ENCODE data around the gene POGZ. TPM values are rescaled to one million over a fixed set of nuclear protein-coding genes. Genes with fewer than 3 reads are reported as not detected.

Gene POGZ, protein sequence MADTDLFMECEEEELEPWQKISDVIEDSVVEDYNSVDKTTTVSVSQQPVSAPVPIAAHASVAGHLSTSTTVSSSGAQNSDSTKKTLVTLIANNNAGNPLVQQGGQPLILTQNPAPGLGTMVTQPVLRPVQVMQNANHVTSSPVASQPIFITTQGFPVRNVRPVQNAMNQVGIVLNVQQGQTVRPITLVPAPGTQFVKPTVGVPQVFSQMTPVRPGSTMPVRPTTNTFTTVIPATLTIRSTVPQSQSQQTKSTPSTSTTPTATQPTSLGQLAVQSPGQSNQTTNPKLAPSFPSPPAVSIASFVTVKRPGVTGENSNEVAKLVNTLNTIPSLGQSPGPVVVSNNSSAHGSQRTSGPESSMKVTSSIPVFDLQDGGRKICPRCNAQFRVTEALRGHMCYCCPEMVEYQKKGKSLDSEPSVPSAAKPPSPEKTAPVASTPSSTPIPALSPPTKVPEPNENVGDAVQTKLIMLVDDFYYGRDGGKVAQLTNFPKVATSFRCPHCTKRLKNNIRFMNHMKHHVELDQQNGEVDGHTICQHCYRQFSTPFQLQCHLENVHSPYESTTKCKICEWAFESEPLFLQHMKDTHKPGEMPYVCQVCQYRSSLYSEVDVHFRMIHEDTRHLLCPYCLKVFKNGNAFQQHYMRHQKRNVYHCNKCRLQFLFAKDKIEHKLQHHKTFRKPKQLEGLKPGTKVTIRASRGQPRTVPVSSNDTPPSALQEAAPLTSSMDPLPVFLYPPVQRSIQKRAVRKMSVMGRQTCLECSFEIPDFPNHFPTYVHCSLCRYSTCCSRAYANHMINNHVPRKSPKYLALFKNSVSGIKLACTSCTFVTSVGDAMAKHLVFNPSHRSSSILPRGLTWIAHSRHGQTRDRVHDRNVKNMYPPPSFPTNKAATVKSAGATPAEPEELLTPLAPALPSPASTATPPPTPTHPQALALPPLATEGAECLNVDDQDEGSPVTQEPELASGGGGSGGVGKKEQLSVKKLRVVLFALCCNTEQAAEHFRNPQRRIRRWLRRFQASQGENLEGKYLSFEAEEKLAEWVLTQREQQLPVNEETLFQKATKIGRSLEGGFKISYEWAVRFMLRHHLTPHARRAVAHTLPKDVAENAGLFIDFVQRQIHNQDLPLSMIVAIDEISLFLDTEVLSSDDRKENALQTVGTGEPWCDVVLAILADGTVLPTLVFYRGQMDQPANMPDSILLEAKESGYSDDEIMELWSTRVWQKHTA (N-terminal part only)
- 13.1 and 22.0 TPM in 2 replicates for total RNA-seq

DNA sequence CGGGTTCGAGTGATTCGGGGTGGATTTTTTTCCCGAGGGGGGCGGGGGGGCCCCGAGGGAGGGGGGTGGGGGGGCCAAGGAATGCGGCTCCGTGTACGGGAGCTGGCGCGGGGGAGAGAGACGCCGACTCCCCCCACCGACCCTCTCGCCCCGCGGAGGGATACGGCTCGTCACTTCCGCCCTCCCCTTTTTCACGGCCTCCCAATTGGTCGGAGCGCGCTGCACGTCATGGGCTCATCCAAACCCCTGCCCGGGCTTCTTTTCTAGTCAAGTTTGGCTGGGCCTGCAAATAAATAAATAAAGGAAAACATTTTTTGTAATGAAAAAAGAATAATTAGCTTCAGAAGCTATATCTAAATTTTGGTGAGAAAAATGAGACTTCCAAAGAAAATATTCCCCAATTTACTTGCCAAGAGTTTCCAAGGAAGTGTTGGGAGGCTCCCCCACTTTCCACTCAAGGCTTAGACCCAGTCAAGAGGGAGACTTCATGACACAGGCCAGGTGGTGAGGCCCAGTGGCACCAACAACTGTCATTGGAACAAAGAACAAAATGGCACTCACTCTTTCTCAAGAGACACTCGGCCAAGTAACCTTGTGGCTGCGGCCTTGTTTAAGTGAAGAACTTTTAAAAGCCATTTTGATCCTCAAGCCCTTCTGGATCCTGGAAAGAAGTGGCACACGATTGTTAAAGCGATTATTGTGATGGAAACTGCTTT is at the start of gene POGZ:
POGZ (minus strand) TSS at position 164 of the 716 bp plus-strand sequence. CDS start 17,290 bp downstream, outside the sequence.

DNA sequence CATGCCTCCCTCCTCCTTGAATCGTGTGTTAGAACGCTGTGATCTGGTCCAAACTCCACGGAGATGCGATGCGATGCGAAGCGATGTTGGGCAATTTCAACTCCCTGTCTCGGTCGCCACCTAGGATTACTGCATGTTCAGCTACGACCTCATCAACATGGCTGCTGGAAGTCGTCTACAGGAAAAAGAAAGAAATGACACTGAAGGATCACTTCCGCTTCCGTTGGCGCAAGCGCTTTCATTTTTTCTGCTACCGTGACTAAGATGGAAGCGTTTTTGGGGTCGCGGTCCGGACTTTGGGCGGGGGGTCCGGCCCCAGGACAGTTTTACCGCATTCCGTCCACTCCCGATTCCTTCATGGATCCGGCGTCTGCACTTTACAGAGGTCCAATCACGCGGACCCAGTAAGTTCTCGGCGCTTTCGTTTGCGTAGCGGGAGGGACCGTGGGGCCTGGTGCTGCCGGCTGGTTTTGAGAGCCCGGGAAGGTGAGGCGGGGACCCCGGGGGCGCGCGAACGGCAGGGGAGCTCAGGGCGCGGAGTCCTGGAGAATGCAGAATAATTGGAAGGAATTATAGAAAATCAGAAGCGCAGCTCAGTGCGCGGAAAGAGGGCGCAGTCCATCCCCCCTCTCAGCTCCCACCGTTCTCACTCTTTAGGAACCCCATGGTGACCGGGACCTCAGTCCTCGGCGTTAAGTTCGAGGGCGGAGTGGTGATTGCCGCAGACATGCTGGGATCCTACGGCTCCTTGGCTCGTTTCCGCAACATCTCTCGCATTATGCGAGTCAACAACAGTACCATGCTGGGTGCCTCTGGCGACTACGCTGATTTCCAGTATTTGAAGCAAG is 59.7 kb downstream of the POGZ start, which contains the start of gene PSMB4:
PSMB4 (plus strand) TSS at position 250 of the 848 bp plus-strand sequence; CDS start at position 265, 15 bp downstream.

DNA sequence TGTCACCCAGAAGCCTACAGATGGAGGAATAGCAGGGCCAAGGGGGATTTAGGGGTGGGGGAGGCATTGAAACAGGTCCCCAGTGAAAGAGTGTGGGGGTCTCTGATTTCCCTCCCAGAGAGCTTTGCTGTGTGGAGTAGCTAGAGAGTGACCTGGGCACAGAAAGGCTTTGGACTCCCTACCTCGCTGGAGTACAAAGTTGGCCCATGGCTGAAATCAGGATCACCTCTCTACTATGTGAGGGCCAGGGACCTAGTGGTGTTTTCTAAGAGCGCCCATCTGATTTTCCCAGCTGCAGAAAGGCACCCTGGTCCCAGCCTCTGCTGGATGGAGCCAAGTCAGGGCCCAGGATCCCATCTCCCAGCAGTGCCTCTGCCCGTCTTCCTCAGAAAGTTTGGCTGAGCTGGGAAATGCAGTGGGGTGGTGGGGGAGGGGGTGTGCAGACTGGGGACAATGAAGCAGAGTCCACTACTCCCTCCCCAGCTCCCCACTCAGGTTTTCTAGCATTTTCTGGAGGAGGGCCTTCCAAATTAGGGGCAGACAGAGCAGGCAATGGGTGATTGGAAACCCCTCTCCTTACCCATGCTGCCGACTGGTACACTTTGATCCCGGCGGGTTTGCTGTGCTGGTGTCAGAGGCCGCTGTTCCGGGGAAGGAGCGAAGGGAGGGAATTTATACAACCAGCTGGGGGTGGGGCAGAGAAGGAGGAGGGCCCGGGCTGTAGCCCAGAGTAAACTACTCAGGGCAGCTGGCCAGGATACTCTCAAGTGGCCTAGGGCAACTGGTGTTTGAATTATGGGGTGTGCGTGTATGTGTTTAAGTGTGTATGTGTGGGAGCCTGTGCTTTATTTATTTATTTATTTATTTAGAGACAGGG is 87.0 kb downstream of the POGZ start, which contains the start of gene SELENBP1:
SELENBP1 (minus strand) TSS at position 648 of the 877 bp plus-strand sequence; CDS start at position 584, 64 bp downstream.

Other genes with a start within 250 kb of the POGZ start
- gene PSMD4, start 204.8 kb downstream of the POGZ start, total RNA-seq = 119 and 132 TPM in 2 replicates
- gene ZNF687, start 177.2 kb downstream of the POGZ start, total RNA-seq = 13.2 and 17.6 TPM in 2 replicates
- gene PI4KB, start 132.1 kb downstream of the POGZ start, total RNA-seq = 44.9 and 69.8 TPM in 2 replicates
- gene RFX5, start 112.2 kb downstream of the POGZ start, total RNA-seq = 12.3 and 15.2 TPM in 2 replicates
- 63.1 and 83.0 TPM in 2 replicates for gene SELENBP1, start 86.8 kb downstream of the POGZ start, total RNA-seq
- gene PSMB4, start 59.9 kb downstream of the POGZ start, total RNA-seq = 271 and 315 TPM in 2 replicates
- gene CGN, start 51.9 kb upstream of the POGZ start, total RNA-seq = under 0.01 and 2.5 TPM in 2 replicates
- 3.6 and 16.2 TPM in 2 replicates for gene TUFT1, start 80.8 kb upstream of the POGZ start, total RNA-seq
- 13.0 and 13.3 TPM in 2 replicates for gene SNX27, start 152.6 kb upstream of the POGZ start, total RNA-seq